Neutrophil (primary cell): ENCODE measurements around the gene KIF5A.

Experiments
- H3K27ac ChIP-seq: fragments of 200-600 bp; sonication (generic); 2 replicates; pipeline ENCODE4 v1.5.1; 2016; ENCODE audit warnings: mild to moderate bottlenecking, moderate library complexity
- H3K27me3 ChIP-seq: fragments of 200-600 bp; sonication (generic); 2 replicates; pipeline ENCODE4 v1.6.0; 2016; ENCODE audit warnings: mild to moderate bottlenecking
- H3K36me3 ChIP-seq: fragments of 200-600 bp; sonication (generic); 2 replicates; pipeline ENCODE4 v1.5.1; 2017
- H3K4me1 ChIP-seq, 2 experiments: fragments of 200-600 bp in 1 of 2; sonication (generic) in 1 of 2; 1 replicate in 1 of 2; 2 replicates in 1 of 2; pipeline versions ENCODE4 v1.5.1 to v1.6.1; 2013 to 2016; ENCODE audit warnings: low read depth in 1 of 2, low read length in 1 of 2, mild to moderate bottlenecking in 1 of 2, moderate library complexity in 1 of 2; ENCODE audit not compliant: control insufficient read depth in 1 of 2, insufficient read depth in 1 of 2
- H3K4me3 ChIP-seq, 2 experiments: fragments of 200-600 bp in 1 of 2; sonication (generic) in 1 of 2; 1 replicate in 1 of 2; 2 replicates in 1 of 2; pipeline ENCODE4 v1.5.1; 2013 to 2016; ENCODE audit warnings: low read depth in 1 of 2, low read length in 1 of 2, mild to moderate bottlenecking in 1 of 2, moderate library complexity in 1 of 2
- H3K9me3 ChIP-seq: fragments of 200-600 bp; sonication (generic); 2 replicates; pipeline ENCODE4 v1.5.1; 2016
- CTCF ChIP-seq: fragments of 200-600 bp; sonication (generic); IDR thresholded peaks from 2 replicates; pipeline ENCODE4 v1.5.1; 2016; ENCODE audit warnings: antibody characterized with exemption

The KIF5A gene

GRCh38 chr12:57626111-57626920, 76.5 kb downstream of the KIF5A start:
- Histone ChIP-seq H3K9me3 (no peaks in the 10 kb centered on the region), H3K27ac (no peak overlapping the region), H3K4me1 (peaks cover 12% of the 10 kb centered on the region in 2 experiments), H3K4me3 (no peak overlapping the region), H3K36me3 (no peaks in the 10 kb centered on the region), H3K27me3 (peaks cover 100% of the 10 kb centered on the region)
- no peak for TF ChIP-seq CTCF

- Histone ChIP-seq H3K9me3 (no peaks in the 10 kb centered on the region), H3K36me3 (no peaks in the 10 kb centered on the region), H3K4me3 (no peak overlapping the region), H3K27me3 (peaks cover 100% of the 10 kb centered on the region), H3K27ac (no peak overlapping the region), H3K4me1 (peaks cover 5 to 7% of the 10 kb centered on the region in 2 experiments)
- no peak for TF ChIP-seq CTCF
Observed at GRCh38 chr12:57626921-57627445, 77.1 kb downstream of the KIF5A start.

- peaks cover 100% of the 10 kb centered on the region for H3K27me3 ChIP-seq
- H3K9me3 ChIP-seq: no peaks in the 10 kb centered on the region
- no peak overlapping the region for H3K27ac ChIP-seq
- H3K4me3 ChIP-seq: no peak overlapping the region
- H3K4me1 ChIP-seq: peaks cover 10 to 13% of the 10 kb centered on the region in 2 experiments
- TF ChIP-seq CTCF: no peak
- no peaks in the 10 kb centered on the region for H3K36me3 ChIP-seq
Observed at GRCh38 chr12:57627501-57628279, 77.8 kb downstream of the KIF5A start.

GRCh38 chr12:57628280-57629191, 78.7 kb downstream of the KIF5A start:
- no peak for TF ChIP-seq CTCF
- peaks cover 100% of the 10 kb centered on the region for H3K27me3 ChIP-seq
- H3K4me3 ChIP-seq: no peak overlapping the region

GRCh38 chr12:57629897-57630471, 80.1 kb downstream of the KIF5A start:
- Histone ChIP-seq H3K27ac (no peak overlapping the region), H3K4me1 (peaks cover 19 to 22% of the 10 kb centered on the region in 2 experiments), H3K27me3 (peaks cover 100% of the 10 kb centered on the region), H3K36me3 (no peaks in the 10 kb centered on the region), H3K9me3 (no peaks in the 10 kb centered on the region), H3K4me3 (no peak overlapping the region)
- no peak for TF ChIP-seq CTCF

More at GRCh38 chr12:57628280-57629191, 78.7 kb downstream of the KIF5A start:
- Histone ChIP-seq H3K27ac (no peak overlapping the region), H3K36me3 (no peaks in the 10 kb centered on the region), H3K4me1 (peaks cover 19 to 21% of the 10 kb centered on the region in 2 experiments), H3K9me3 (no peaks in the 10 kb centered on the region)
